SU-DHL-6 (cell line): Measurements from ENCODE around the gene LRRC28.

Source experiments
- H2AFZ ChIP-seq: fragments of 200-600 bp; sonication (generic); 2 replicates; pipeline ENCODE4 v1.6.1; 2014; ENCODE audit warnings: low read depth, mild to moderate bottlenecking, moderate library complexity, mixed read lengths, antibody characterized with exemption, low read length; ENCODE audit not compliant: severe bottlenecking
- H3F3A ChIP-seq: fragments of 200-600 bp; shearing (Covaris generic); 2 replicates; pipeline ENCODE4 v1.6.0; 2016; ENCODE audit warnings: antibody characterized with exemption, mild to moderate bottlenecking; ENCODE audit not compliant: insufficient read depth
- H3K27ac ChIP-seq: fragments of 200-600 bp; sonication (generic); 2 replicates; pipeline ENCODE4 v1.5.1; 2016; ENCODE audit warnings: low read depth, mild to moderate bottlenecking, low read length, moderate library complexity, mixed read lengths
- H3K27me3 ChIP-seq: fragments of 200-600 bp; sonication (generic), shearing (Covaris generic); 2 replicates; pipeline ENCODE4 v1.6.0; 2014; ENCODE audit warnings: mild to moderate bottlenecking, low read length
- H3K36me3 ChIP-seq: fragments of 200-600 bp; sonication (generic); 2 replicates; pipeline ENCODE4 v1.6.1; 2014; ENCODE audit warnings: mild to moderate bottlenecking, low read length, mixed read lengths
- H3K4me2 ChIP-seq: fragments of 300-600, 200-600 bp; shearing (Covaris generic), sonication (generic); 2 replicates; pipeline ENCODE4 v1.6.0; 2014; ENCODE audit warnings: low read length, low read depth, mild to moderate bottlenecking; ENCODE audit not compliant: poor library complexity, severe bottlenecking
- H3K4me3 ChIP-seq: fragments of 200-600 bp; sonication (generic); 2 replicates; pipeline ENCODE4 v1.5.1; 2014; ENCODE audit warnings: antibody characterized with exemption, low read length, mild to moderate bottlenecking, mixed read lengths; ENCODE audit not compliant: insufficient read depth, poor library complexity, severe bottlenecking
- H3K79me2 ChIP-seq: fragments of 200-600 bp; sonication (generic); 2 replicates; pipeline ENCODE4 v1.6.1; 2014; ENCODE audit warnings: mild to moderate bottlenecking, low read length, moderate library complexity; ENCODE audit not compliant: insufficient read depth
- H3K9ac ChIP-seq: fragments of 200-600 bp; sonication (generic); 2 replicates; pipeline ENCODE4 v1.7.0; 2014; ENCODE audit warnings: mild to moderate bottlenecking, low read length
- H3K9me2 ChIP-seq: fragments of 200-600 bp; sonication (generic); replicated peaks from 2 replicates; pipeline ENCODE4 v1.6.1; 2014; ENCODE audit warnings: low read length; ENCODE audit not compliant: insufficient read depth
- H3K9me3 ChIP-seq: fragments of 200-600 bp; sonication (generic); 2 replicates; pipeline ENCODE4 v1.6.1; 2014; ENCODE audit warnings: low read length, mixed read lengths; ENCODE audit not compliant: insufficient read depth
- H4K20me1 ChIP-seq: fragments of 200-600 bp; sonication (generic); 2 replicates; pipeline ENCODE4 v1.6.1; 2014; ENCODE audit warnings: low read depth, mild to moderate bottlenecking, antibody characterized with exemption, low read length, moderate library complexity, mixed read lengths
- EZH2phosphoT487 ChIP-seq: fragments of 200-600 bp; sonication (generic), shearing (Covaris generic); conservative IDR thresholded peaks from 2 replicates; pipeline ENCODE4 v1.6.1; 2018; ENCODE audit warnings: mild to moderate bottlenecking, antibody characterized with exemption, low read length, moderate library complexity, mixed read lengths
- TF ChIP-seq, protein P1 (sequence below): fragments of 200-600 bp; sonication (generic); IDR thresholded peaks from one replicate; pipeline ENCODE4 v1.5.1; 2017; ENCODE audit warnings: antibody characterized with exemption, mild to moderate bottlenecking, low read length, moderate library complexity; ENCODE audit not compliant: insufficient read depth, poor library complexity, severe bottlenecking

Gene LRRC28

GRCh38 chr15:99336794-99337193, 85.5 kb downstream of the LRRC28 start:
- no peaks in the 10 kb centered on the region for H3K27me3 ChIP-seq
- H3K4me3 ChIP-seq = no peak overlapping the region
- no peak overlapping the region for H3K27ac ChIP-seq
- no peaks in the 10 kb centered on the region for H4K20me1 ChIP-seq
- H3K9ac ChIP-seq = no peak overlapping the region
- TF ChIP-seq EZH2phosphoT487 = no peak
- TF ChIP-seq, protein P1, sequence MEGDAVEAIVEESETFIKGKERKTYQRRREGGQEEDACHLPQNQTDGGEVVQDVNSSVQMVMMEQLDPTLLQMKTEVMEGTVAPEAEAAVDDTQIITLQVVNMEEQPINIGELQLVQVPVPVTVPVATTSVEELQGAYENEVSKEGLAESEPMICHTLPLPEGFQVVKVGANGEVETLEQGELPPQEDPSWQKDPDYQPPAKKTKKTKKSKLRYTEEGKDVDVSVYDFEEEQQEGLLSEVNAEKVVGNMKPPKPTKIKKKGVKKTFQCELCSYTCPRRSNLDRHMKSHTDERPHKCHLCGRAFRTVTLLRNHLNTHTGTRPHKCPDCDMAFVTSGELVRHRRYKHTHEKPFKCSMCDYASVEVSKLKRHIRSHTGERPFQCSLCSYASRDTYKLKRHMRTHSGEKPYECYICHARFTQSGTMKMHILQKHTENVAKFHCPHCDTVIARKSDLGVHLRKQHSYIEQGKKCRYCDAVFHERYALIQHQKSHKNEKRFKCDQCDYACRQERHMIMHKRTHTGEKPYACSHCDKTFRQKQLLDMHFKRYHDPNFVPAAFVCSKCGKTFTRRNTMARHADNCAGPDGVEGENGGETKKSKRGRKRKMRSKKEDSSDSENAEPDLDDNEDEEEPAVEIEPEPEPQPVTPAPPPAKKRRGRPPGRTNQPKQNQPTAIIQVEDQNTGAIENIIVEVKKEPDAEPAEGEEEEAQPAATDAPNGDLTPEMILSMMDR = no peak
- H3K79me2 ChIP-seq = no peaks in the 10 kb centered on the region
- H3F3A ChIP-seq = no peaks in the 10 kb centered on the region
- H3K9me3 ChIP-seq = no peaks in the 10 kb centered on the region
- H3K9me2 ChIP-seq = no peaks in the 10 kb centered on the region
- no peaks in the 10 kb centered on the region for H3K36me3 ChIP-seq
- H3K4me2 ChIP-seq = no peak overlapping the region
- no peak overlapping the region for H2AFZ ChIP-seq

DNA sequence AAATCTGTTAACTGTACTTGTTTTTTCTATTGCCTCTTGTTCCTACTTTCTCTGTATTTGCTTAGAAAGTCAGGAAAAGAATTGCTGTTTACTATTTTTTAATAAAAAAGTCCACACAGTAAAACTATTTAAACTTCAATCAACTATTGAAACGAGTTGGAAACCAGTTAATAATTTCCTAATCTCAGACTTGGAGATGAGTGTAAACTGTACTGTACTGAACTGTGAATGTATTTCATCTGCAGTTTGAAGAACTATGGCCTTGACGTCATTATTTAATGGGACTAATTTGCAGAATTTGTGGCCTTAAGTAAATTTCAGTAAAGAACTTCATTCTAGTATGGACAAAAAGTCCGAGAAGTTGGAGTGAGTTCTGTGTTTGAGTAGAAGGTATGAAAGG, 89.1 kb downstream of the LRRC28 start:
- H3K9me2 ChIP-seq = no peaks in the 10 kb centered on the region
- no peaks in the 10 kb centered on the region for H3K9me3 ChIP-seq
- H3K27me3 ChIP-seq = no peaks in the 10 kb centered on the region
- H3K36me3 ChIP-seq = no peaks in the 10 kb centered on the region
- no peaks in the 10 kb centered on the region for H3F3A ChIP-seq
- no peak overlapping the region for H2AFZ ChIP-seq
- no peak overlapping the region for H3K4me2 ChIP-seq
- no peak overlapping the region for H3K27ac ChIP-seq
- no peak overlapping the region for H3K4me3 ChIP-seq
- no peak overlapping the region for H3K9ac ChIP-seq
- H3K79me2 ChIP-seq = no peaks in the 10 kb centered on the region
- TF ChIP-seq, protein P1 = no peak
- TF ChIP-seq EZH2phosphoT487 = no peak
- no peaks in the 10 kb centered on the region for H4K20me1 ChIP-seq

DNA sequence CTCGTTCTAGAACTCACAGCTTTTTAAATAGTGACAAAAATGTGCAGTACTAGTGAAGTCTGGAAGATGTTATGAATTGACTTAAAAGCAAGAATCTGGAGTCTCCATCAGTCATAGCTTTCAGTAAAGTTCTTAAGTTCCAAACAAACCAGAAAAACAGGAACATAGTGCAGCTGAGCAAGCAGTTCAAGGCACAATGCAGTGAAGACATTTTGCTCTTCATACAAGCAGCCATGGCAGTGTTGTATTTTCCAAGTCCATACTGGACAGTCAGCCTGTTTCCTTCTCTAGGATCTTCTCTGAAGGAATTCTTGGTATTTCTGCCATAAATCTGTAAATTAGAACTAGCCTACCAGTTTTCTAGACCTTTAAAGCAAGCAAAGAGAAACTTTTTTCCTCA, 90.5 kb downstream of the LRRC28 start:
- Histone ChIP-seq H3K79me2 (no peaks in the 10 kb centered on the region), H3K4me3 (no peak overlapping the region), H4K20me1 (no peaks in the 10 kb centered on the region), H2AFZ (no peak overlapping the region), H3K4me2 (no peak overlapping the region), H3K27ac (no peak overlapping the region), H3K9me3 (no peaks in the 10 kb centered on the region), H3K36me3 (no peaks in the 10 kb centered on the region), H3K27me3 (no peaks in the 10 kb centered on the region), H3K9ac (no peak overlapping the region), H3F3A (no peaks in the 10 kb centered on the region), H3K9me2 (no peaks in the 10 kb centered on the region)
- TF ChIP-seq, protein P1 = no peak
- TF ChIP-seq EZH2phosphoT487 = no peak
